ENCODE data around the gene STRADB. TPM values are rescaled to one million over a fixed set of nuclear protein-coding genes. Genes with fewer than 3 reads are reported as not detected.

Gene STRADB
- total and polyA plus RNA-seq, 2 donors, result 19.5 to 21.3 TPM

GRCh38 chr2:201502713-201503112, 51.2 kb downstream of the STRADB start:
- Histone ChIP-seq H3K36me3 (ENCODE audit: control insufficient read depth in 2 of 2, insufficient read depth in 2 of 2, low read length in 1 of 2) (no peaks in the 10 kb centered on the region), H3K4me3 (ENCODE audit: low read length in 2 of 2) (no peak overlapping the region), H3K27ac (ENCODE audit: low read depth in 1 of 2, low read length in 1 of 2) (no peak overlapping the region), H3K4me1 (ENCODE audit: control insufficient read depth in 2 of 2, insufficient read depth in 2 of 2, low read length in 2 of 2) (no peaks in the 10 kb centered on the region), H3K27me3 (ENCODE audit: control insufficient read depth in 2 of 2, insufficient read depth in 1 of 2, low read length in 1 of 2) (no peaks in the 10 kb centered on the region), H3K9me3 (ENCODE audit: control insufficient read depth in 2 of 2, insufficient read depth in 1 of 2, low read length in 1 of 2) (peaks cover 0 to 7% of the 10 kb centered on the region in 2 donors)
- WGBS, result 97% methylated on average over 2 of the region's 2 CpGs
- DNase-seq (ENCODE audit: low read depth in 6 of 9, low spot score in 9 of 9), result no peak

- WGBS, result 92% methylated on average over 4 of the region's 4 CpGs
- Histone ChIP-seq H3K9me3 (ENCODE audit: control insufficient read depth in 2 of 2, insufficient read depth in 1 of 2, low read length in 1 of 2) (peaks cover 0 to 4% of the 10 kb centered on the region in 2 donors), H3K27me3 (ENCODE audit: control insufficient read depth in 2 of 2, insufficient read depth in 1 of 2, low read length in 1 of 2) (no peaks in the 10 kb centered on the region), H3K27ac (ENCODE audit: low read depth in 1 of 2, low read length in 1 of 2) (no peak overlapping the region), H3K4me1 (ENCODE audit: control insufficient read depth in 2 of 2, insufficient read depth in 2 of 2, low read length in 2 of 2) (no peaks in the 10 kb centered on the region), H3K4me3 (ENCODE audit: low read length in 2 of 2) (no peak overlapping the region), H3K36me3 (ENCODE audit: control insufficient read depth in 2 of 2, insufficient read depth in 2 of 2, low read length in 1 of 2) (no peaks in the 10 kb centered on the region)
- DNase-seq (ENCODE audit: low read depth in 6 of 9, low spot score in 9 of 9), result no peak
Measured at GRCh38 chr2:201507725-201508124, 56.2 kb downstream of the STRADB start.

GRCh38 chr2:201513271-201513670, 61.7 kb downstream of the STRADB start:
- no peak for DNase-seq (ENCODE audit: low read depth in 6 of 9, low spot score in 9 of 9)
- Histone ChIP-seq H3K9me3 (ENCODE audit: control insufficient read depth in 2 of 2, insufficient read depth in 1 of 2, low read length in 1 of 2) (no peaks in the 10 kb centered on the region), H3K27me3 (ENCODE audit: control insufficient read depth in 2 of 2, insufficient read depth in 1 of 2, low read length in 1 of 2) (no peaks in the 10 kb centered on the region), H3K4me3 (ENCODE audit: low read length in 2 of 2) (no peak overlapping the region), H3K36me3 (ENCODE audit: control insufficient read depth in 2 of 2, insufficient read depth in 2 of 2, low read length in 1 of 2) (no peaks in the 10 kb centered on the region), H3K4me1 (ENCODE audit: control insufficient read depth in 2 of 2, insufficient read depth in 2 of 2, low read length in 2 of 2) (no peaks in the 10 kb centered on the region), H3K27ac (ENCODE audit: low read depth in 1 of 2, low read length in 1 of 2) (no peak overlapping the region)
- 97% methylated on average over 1 of the region's 1 CpG for WGBS

GRCh38 chr2:201515573-201516246, 64.2 kb downstream of the STRADB start:
- Histone ChIP-seq H3K27ac (ENCODE audit: low read depth in 1 of 2, low read length in 1 of 2) (no peak overlapping the region), H3K4me1 (ENCODE audit: control insufficient read depth in 2 of 2, insufficient read depth in 2 of 2, low read length in 2 of 2) (no peaks in the 10 kb centered on the region), H3K9me3 (ENCODE audit: control insufficient read depth in 2 of 2, insufficient read depth in 1 of 2, low read length in 1 of 2) (no peaks in the 10 kb centered on the region), H3K27me3 (ENCODE audit: control insufficient read depth in 2 of 2, insufficient read depth in 1 of 2, low read length in 1 of 2) (no peaks in the 10 kb centered on the region), H3K4me3 (ENCODE audit: low read length in 2 of 2) (no peak overlapping the region), H3K36me3 (ENCODE audit: control insufficient read depth in 2 of 2, insufficient read depth in 2 of 2, low read length in 1 of 2) (no peaks in the 10 kb centered on the region)
- WGBS, result 92% methylated on average over 4 of the region's 4 CpGs
- DNase-seq (ENCODE audit: low read depth in 6 of 9, low spot score in 9 of 9), result no peak

DNA sequence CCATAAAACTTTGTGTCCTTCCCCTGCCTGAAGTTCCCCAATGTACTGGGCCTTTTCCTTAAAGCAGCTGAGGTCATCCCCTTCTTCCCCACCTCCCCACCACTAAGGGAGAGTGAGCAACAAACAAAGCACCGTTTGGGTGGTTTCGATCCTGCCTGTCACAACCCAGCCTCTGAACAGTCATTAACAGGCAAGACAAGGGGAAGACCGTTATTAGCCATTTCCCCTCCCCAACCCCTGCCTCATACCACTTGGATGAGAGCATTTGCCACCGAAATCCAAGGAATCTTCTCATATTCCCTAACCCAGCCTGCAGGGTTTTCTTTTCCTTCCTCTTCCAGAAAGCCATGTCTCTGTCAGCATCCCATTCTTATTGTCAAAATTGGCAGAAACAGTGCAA, 65.6 kb downstream of the STRADB start:
- no peaks in the 10 kb centered on the region for H3K9me3 ChIP-seq (ENCODE audit: control insufficient read depth in 2 of 2, insufficient read depth in 1 of 2, low read length in 1 of 2)
- no peak overlapping the region for H3K4me3 ChIP-seq (ENCODE audit: low read length in 2 of 2)
- WGBS, result 84% methylated on average over 4 of the region's 4 CpGs
- H3K4me1 ChIP-seq (ENCODE audit: control insufficient read depth in 2 of 2, insufficient read depth in 2 of 2, low read length in 2 of 2), result no peaks in the 10 kb centered on the region
- no peak overlapping the region for H3K27ac ChIP-seq (ENCODE audit: low read depth in 1 of 2, low read length in 1 of 2)
- no peaks in the 10 kb centered on the region for H3K27me3 ChIP-seq (ENCODE audit: control insufficient read depth in 2 of 2, insufficient read depth in 1 of 2, low read length in 1 of 2)
- DNase-seq (ENCODE audit: low read depth in 6 of 9, low spot score in 9 of 9), result no peak
- H3K36me3 ChIP-seq (ENCODE audit: control insufficient read depth in 2 of 2, insufficient read depth in 2 of 2, low read length in 1 of 2), result no peaks in the 10 kb centered on the region

- H3K4me3 ChIP-seq (ENCODE audit: low read length in 2 of 2), result no peak overlapping the region
- no peaks in the 10 kb centered on the region for H3K4me1 ChIP-seq (ENCODE audit: control insufficient read depth in 2 of 2, insufficient read depth in 2 of 2, low read length in 2 of 2)
- WGBS, result 98% methylated on average over 2 of the region's 2 CpGs
- H3K9me3 ChIP-seq (ENCODE audit: control insufficient read depth in 2 of 2, insufficient read depth in 1 of 2, low read length in 1 of 2), result peaks cover 0 to 11% of the 10 kb centered on the region in 2 donors
- H3K27me3 ChIP-seq (ENCODE audit: control insufficient read depth in 2 of 2, insufficient read depth in 1 of 2, low read length in 1 of 2), result no peaks in the 10 kb centered on the region
- no peaks in the 10 kb centered on the region for H3K36me3 ChIP-seq (ENCODE audit: control insufficient read depth in 2 of 2, insufficient read depth in 2 of 2, low read length in 1 of 2)
- H3K27ac ChIP-seq (ENCODE audit: low read depth in 1 of 2, low read length in 1 of 2), result no peak overlapping the region
- no peak for DNase-seq (ENCODE audit: low read depth in 6 of 9, low spot score in 9 of 9)
Measured at GRCh38 chr2:201520201-201520600, 68.7 kb downstream of the STRADB start.

DNA sequence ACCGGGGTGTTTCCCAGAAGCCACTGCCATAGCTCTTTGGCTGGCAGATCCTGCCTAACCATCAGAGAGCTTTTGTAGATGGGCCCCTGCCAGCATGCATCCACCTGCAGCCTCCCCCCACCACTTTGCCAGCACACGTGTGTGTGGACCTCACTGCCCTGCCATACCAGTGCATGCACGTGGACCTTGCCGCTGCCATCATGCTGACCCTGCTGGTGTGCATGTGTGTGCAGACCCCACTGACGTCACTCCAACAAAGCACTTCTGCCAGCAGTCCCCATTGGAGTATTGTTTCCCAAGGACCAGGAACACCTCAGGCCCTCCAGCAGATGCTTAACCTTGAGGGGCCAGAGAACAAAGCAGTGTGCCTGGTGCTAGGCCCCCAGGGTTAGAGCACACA, 71.4 kb downstream of the STRADB start:
- Histone ChIP-seq H3K36me3 (ENCODE audit: control insufficient read depth in 2 of 2, insufficient read depth in 2 of 2, low read length in 1 of 2) (no peaks in the 10 kb centered on the region), H3K4me3 (ENCODE audit: low read length in 2 of 2) (no peak overlapping the region), H3K27ac (ENCODE audit: low read depth in 1 of 2, low read length in 1 of 2) (no peak overlapping the region), H3K27me3 (ENCODE audit: control insufficient read depth in 2 of 2, insufficient read depth in 1 of 2, low read length in 1 of 2) (no peaks in the 10 kb centered on the region), H3K9me3 (ENCODE audit: control insufficient read depth in 2 of 2, insufficient read depth in 1 of 2, low read length in 1 of 2) (peaks cover 0 to 11% of the 10 kb centered on the region in 2 donors), H3K4me1 (ENCODE audit: control insufficient read depth in 2 of 2, insufficient read depth in 2 of 2, low read length in 2 of 2) (no peaks in the 10 kb centered on the region)
- 98% methylated on average over 5 of the region's 5 CpGs for WGBS
- no peak for DNase-seq (ENCODE audit: low read depth in 6 of 9, low spot score in 9 of 9)

- Histone ChIP-seq H3K27ac (ENCODE audit: low read depth in 1 of 2, low read length in 1 of 2) (no peak overlapping the region), H3K27me3 (ENCODE audit: control insufficient read depth in 2 of 2, insufficient read depth in 1 of 2, low read length in 1 of 2) (no peaks in the 10 kb centered on the region), H3K9me3 (ENCODE audit: control insufficient read depth in 2 of 2, insufficient read depth in 1 of 2, low read length in 1 of 2) (peaks cover 0 to 11% of the 10 kb centered on the region in 2 donors), H3K4me1 (ENCODE audit: control insufficient read depth in 2 of 2, insufficient read depth in 2 of 2, low read length in 2 of 2) (no peaks in the 10 kb centered on the region), H3K36me3 (ENCODE audit: control insufficient read depth in 2 of 2, insufficient read depth in 2 of 2, low read length in 1 of 2) (no peaks in the 10 kb centered on the region), H3K4me3 (ENCODE audit: low read length in 2 of 2) (no peak overlapping the region)
- DNase-seq (ENCODE audit: low read depth in 6 of 9, low spot score in 9 of 9), result no peak
- WGBS, result 0% methylated on average over 1 of the region's 1 CpG
Measured at GRCh38 chr2:201523506-201523905, 72.0 kb downstream of the STRADB start.
